Lower leg skin (tissue), 3 donors: ENCODE data around the gene SMCO4.

Source experiments
- CTCF ChIP-seq, 3 donors: fragments of 450-650 bp; IDR thresholded peaks; one replicate each; pipeline ENCODE4 v1.5.1; 2016; ENCODE audit warnings: antibody characterized with exemption in 3 of 3, mild to moderate bottlenecking in 3 of 3, moderate library complexity in 2 of 3
- POLR2A ChIP-seq, 2 donors: fragments of 450-650 bp; IDR thresholded peaks; one replicate each; pipeline ENCODE4 v1.6.1; 2016 to 2017; ENCODE audit warnings: antibody characterized with exemption in 2 of 2, mild to moderate bottlenecking in 1 of 2, moderate library complexity in 1 of 2

- TF ChIP-seq CTCF (IDR thresholded peaks at IDR 0.05) (no peak), POLR2A (IDR thresholded peaks at IDR 0.05) (no peak)
These were observed 30.0 kb upstream of the SMCO4 start for GRCh38 chr11:93573184-93573583.
